GM21619 (cell line): ENCODE measurements around the gene TMEM234.
"Not testable (repeated sequence)": the region's sequence is repeated elsewhere in the genome, so short reads cannot be mapped to it uniquely, and the experiment has no call there.

ENCODE experiments used
- ATAC-seq: cut with Tn5 transposase; IDR thresholded peaks from one replicate; pipeline ENCODE4 v1.9.1; 2021; ENCODE audit not compliant: unreplicated experiment

The TMEM234 gene

DNA sequence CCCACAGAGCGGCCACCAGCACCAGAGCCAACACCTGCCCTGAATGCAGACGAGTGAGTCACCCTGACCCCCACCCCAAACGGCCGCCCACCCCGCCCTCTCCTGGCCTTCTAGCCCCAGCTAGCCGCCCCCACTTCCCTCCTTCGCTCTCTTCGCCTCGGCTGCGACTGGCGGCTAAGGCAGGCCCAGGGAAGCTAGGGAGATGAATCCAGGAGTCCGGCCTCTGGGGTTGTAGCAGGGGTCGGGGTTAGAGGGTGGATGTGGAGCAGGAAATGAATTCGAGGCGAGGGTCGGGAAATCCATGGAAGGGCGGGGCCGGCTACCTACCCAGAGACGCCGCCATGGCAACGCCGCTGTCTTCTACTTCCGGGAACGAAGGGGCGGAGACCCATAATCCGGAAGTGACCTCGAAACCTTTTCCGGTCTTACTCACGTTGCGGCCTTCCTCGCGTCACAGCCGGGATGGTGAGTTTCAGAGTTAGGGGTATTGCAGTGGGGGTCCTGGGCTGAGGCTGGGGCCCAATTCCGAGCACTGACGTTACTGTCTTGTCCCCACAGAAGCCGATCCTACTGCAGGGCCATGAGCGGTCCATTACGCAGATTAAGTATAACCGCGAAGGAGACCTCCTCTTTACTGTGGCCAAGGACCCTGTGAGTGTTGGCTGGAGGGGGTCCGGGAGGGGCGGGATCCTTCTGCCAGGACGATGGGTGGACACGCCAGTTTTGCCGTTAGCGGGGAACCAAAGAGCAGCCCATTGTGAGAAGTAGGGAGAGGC is at the start of gene TMEM234, which contains the start of gene EIF3I:
TSS of gene TMEM234 (minus strand) at position 374 of the 776 bp plus-strand sequence. CDS start at position 343, 31 bp downstream.
TSS of gene EIF3I (plus strand) at position 428 of the 776 bp plus-strand sequence. CDS start at position 463, 35 bp downstream.
- peak; percentile 97 for ATAC-seq

DNA sequence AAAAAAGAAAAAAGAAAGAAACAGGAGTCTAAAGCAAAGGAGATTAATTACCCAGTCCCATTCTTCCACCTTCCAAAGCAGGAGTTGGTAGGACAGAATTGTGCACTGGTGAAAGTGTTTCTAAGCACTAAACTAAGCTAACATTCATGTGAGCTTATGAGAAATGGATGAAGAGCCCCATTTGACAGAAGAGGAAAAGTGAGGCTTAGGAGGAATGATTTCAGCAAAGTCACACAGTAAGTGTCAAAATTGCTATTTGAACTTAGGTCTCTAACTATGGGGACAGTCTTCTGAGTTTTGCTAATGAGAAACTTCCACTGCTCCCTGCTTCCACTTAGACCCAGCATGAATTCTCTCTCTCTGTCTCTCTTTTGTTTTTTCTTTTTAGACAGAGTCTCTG is 47.6 kb upstream of the TMEM234 start:
- no peak for ATAC-seq

DNA sequence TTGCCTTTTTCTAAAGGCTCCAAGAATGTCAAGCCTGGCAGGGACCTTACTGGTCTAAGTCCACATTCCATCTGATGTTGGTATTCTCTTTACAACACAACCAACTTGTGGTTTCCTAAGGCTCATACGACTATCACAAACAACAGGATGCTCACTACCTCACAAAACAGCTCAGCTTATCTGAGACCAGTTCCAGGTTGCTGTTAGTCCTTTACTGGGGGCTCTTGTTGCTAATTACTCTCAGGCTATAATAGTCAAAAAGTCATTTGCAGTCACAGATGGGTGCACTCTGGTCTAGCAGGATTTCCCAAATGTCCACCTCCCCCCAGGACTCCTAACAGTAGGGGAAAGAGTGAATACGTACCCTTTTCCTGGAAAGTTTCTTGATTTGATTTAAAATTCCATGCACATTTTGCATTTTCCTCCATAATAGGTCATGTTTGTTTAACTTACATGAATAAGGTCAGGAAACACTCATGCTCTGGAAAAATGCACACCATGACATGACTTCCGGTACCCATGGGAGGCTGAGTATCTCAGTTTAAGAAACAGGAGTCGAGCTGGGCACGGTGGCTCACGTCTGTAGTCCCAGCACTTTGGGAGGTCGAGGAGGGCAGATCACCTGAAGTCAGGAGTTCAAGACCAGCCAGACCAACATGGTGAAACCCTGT is 44.9 kb upstream of the TMEM234 start:
- no peak for ATAC-seq

DNA sequence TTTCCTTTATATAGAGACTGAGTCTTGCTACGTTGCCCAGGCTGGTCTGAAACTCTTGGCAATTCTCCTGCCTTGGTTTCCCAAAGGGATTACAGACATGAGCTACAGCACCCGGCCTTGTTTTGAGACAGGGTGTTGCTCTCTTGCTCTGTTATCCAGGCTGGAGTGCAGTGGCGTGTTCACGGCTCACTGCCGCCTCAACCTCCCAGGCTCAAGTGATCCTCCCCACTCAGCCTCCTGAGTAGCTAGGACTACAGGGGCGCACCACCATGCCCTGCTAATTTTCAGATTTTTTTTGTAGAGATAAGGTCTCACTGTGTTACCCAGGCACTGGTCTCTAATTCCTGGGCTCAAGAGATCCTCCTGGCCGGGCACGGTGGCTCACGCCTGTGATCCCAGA is 43.7 kb upstream of the TMEM234 start:
- ATAC-seq: no peak

DNA sequence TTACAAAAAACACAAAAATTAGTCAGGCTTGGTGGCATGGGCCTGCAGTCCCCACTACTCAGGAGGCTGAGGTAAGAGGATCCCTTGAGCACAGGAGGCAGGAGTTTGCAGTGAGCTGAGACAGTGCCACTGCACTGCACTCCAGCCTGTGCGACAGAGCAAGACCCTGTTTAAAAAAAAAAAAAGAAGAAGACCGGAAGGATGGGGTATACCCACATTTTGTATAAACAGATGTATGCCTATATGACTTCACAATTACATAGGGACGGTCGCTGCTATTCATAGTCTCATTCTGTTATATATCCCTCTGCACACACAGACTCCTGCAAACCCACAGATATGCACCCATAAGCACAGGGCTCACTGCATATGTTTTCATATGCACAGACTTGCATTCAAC is 41.6 kb upstream of the TMEM234 start:
- ATAC-seq: peak; percentile 50

DNA sequence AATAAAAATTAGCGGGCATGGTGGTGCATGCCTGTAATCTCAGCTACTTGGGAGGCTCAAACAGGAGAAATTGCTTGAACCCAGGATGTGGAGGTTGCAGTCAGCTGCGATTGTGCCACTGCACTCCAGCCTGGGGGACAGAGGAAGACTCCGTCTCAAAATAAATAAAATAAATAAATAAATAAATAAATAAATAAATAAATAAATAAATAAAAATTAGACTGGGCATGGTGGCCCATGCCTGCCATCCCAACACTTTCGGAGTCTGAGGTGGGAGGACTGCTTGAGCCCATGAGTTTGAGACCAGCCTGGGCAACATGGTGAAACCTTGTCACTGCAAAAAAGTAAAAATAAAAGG is 41.1 kb upstream of the TMEM234 start:
- not testable (repeated sequence) for ATAC-seq

DNA sequence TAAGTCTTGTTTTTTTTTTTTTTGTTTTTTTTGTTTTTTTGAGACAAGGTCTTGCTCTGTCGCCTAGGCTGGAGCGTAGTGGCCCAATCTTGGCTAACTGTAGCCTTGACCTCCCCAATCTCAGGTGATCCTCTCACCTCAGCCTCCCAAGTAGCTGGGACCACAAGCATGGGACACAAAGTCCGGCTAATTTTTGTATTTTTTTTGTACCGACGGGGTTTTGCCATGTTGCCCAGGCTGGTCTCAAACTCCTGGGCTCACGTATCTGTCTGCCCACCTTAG is 35.0 kb upstream of the TMEM234 start:
- ATAC-seq: no peak

DNA sequence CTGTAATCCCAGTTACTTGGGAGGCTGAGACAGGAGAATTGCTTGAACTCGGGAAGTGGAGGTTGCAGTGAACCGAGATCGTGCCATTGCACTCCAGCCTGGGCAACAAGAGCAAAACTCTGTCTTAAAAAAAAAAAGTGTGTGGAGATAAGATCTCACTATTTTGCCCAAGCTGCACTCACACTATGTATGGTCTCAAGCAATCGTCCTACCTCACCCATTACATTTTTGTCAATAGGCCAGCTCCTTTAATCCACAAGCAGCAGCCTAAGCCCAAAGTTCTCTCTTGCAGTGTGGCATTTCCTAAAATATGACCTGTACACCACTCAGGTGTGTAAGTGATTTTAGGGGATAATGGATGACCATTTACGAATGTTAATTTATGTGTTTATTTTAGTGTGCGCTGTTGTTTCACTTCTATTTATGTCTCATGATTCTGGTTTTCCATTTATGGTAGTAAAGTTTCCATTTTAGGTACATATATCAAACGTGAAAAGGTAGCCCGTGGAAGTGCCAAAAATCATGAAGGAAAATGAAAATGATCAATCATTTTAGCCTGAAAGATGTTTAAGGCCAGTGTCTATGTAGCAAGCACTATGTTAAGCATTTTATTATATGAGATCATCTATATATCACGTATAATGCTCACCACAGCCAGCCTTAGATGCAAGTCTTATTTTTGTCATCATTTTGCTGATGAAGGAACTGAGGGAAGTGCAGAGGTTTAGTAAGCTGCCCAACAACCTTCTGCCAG is 34.5 kb upstream of the TMEM234 start:
- no peak for ATAC-seq

DNA sequence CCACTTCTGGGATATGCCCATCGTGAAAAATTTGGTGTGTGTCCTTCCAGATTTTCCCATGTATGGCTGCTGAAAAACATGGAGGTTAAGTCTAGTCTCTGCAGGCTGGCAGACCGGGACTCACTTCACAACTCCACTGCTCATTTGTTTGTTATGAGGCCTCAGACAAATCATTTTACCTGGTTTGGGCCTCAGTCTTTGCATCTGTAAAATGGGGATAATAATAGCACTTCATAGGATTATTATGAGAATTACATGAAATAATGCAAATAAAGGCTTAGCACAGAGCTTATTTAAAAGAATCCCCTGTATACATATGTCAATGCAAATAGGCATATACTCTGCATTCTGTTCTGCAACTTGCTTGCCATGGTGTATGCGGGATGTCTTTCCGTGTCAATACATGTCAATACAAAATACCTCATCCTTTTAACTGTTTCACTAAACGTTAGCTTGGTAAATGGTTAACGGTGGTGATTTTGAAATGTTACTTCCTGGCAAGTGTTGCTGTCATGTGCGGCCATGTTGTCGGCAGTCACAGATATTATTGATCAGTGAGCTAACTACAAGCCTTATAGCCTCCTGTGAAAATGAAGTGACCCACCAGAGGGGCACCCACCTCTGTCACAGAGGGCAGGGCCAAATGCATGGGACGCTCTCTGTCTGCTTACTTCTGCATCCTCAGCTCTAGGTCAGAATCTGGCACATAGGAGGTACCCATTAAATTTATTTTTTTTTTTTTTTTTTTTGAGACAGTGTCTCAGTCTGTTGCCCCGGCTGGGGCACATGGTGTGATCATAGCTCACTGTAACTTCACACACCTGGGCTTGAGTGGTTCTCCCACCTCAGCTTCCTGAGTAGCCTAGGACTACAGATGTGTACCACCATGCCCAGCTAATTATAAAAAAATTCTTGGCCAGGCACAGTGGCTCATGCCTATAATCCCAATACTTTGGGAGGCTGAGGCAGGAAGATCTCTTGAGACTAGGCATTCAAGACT is 33.2 kb upstream of the TMEM234 start:
- no peak for ATAC-seq

DNA sequence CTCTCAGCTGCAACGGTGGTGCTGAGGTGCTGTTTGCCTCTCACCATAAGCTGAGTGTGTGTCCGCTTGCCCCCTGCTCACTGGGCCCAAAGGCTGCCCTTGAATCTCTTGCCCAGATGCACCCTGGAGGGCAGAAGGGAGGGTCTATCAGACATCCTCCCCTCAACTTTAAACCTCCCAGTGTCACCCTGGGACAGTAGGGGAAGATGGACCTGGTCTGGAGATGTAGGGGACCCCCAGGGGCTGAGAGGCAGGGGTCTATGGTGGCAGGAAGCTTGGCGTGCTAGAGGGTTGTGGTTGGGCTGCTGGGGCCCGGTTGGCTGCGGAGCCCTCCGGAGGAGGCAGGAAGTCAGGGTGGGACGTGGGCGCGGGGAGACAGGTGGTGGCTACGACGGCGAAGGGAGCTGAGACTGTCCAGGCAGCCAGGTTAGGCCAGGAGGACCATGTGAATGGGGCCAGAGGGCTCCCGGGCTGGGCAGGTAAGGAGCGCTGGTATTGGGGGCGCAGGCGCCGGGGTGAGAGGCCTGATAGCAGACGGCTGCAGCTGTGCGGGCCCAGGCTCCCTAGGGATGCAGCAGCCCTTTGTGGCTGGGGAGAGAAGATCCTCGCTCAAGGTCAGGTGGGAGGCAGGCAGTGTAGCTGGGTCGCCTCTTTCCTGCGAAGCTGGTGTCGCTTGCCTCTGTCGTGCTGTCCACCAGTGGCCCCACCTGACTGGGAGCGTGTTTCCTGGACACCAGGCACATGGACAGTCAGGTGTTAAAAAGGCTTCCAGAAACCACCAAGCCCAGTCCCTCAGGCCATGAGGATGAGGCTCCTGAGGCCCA is 29.0 kb upstream of the TMEM234 start, which contains the start of gene LCK:
TSS of gene LCK (plus strand) at position 373 of the 824 bp plus-strand sequence. CDS start 23,065 bp downstream, outside the sequence.
- peak; percentile 26 for ATAC-seq

DNA sequence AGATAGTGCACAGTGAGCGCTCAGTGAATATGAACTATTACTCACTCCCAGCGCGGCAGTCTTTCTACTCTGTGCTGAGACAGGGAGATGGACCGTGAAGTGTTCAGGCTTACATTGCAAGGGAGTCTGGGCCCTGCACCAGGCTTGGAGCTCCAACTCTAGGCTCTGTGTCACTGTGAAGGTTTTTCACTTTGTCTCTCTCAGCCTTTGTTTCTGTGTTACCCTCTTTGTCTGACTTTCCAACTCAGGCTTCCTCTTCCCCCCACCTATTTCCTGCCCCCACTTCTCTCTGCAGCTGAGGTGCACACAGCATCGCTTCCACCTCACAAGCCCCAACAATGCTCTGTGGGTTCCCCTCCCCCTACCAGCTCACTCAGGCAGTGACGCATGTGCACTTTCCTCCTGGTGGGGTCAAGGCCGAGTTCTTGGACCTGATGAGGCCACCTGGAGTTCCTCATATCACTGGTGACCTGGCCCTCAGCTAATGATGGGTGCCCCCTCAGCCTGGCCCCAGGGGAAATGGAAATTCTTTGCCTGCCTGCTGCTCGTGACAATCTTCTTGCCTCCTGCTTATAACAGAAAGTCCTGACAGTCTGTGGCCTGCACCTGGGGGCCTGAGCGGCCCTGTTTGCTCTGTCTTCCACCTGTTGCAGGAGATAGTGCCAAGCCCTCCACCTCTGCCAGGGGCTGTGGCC is 27.8 kb upstream of the TMEM234 start:
- ATAC-seq: peak; percentile 44

DNA sequence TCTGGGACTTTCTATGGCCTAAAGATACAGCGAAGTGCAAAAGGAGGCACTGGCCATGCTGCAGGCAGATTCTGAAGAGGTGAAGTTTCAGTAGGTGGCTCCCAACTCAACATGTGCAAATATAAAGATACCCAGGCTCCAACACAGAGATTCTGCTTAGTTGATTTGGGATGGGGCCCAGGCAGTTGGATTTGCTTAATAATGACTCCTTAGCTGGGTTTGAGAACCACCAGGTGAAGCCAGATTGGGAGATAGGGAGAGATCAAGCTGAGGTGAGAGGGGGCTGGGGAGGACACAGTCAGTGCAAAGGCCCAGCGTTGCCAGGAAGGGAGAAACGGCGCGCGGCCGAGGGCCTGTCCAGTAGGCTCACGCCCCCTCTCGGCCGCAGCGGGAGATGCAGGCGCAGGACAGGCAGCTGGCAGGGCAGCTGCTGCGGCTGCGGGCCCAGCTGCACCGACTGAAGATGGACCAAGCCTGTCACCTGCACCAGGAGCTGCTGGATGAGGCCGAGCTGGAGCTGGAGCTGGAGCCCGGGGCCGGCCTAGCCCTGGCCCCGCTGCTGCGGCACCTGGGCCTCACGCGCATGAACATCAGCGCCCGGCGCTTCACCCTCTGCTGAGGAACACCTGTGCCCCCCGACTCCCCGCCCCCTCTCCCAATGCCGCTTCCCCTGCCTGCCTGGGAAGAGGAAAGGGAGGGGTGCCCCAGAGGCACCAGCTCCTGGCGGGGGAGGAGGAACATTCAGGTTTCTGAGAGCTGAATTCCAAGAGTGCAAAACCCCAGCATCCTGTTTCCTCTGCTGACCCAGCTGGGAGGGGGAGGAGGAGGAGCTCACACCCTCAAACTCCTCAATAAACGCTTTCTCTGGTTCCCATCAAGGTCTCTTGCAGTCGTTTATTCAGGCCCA is 26.1 kb upstream of the TMEM234 start:
- ATAC-seq: no peak

DNA sequence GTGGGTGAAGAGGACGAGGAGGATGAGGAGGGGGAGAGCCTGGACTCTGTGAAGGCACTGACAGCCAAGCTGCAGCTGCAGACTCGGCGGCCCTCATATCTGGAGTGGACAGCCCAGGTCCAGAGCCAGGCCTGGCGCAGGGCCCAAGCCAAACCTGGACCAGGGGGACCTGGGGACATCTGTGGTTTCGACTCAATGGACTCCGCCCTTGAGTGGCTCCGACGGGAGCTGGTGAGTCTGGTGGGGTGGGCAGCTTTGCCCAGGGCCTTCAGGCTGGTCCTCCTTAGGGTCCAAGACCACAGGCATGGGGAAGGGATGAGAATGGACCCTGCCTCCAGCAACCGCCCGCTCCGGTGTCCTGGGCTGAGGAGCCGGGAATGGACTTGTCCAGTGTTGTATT is 25.3 kb upstream of the TMEM234 start:
- ATAC-seq: no peak

DNA sequence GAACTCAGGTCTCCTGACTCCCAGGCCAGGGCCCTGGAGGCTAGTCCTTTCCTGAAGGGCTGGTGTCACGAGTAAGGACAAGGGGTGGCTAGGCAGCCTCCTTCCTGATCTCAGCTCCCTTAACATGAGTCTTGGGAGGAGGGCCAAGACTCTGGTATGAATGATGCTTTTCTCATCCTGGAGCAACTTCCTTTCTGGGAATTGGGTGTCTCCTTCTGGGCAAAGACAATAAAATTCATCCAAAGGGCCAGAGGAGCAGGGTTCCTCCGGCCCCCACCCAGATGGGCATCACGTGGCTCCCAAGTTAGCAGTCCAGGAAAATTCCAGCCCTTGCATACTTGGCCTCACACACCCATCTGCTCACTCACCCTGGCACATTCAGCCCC is 24.7 kb upstream of the TMEM234 start, which contains the start of gene FAM167B:
TSS of gene FAM167B (plus strand) at position 335 of the 386 bp plus-strand sequence. CDS start 200 bp downstream, outside the sequence.
- ATAC-seq: no peak

DNA sequence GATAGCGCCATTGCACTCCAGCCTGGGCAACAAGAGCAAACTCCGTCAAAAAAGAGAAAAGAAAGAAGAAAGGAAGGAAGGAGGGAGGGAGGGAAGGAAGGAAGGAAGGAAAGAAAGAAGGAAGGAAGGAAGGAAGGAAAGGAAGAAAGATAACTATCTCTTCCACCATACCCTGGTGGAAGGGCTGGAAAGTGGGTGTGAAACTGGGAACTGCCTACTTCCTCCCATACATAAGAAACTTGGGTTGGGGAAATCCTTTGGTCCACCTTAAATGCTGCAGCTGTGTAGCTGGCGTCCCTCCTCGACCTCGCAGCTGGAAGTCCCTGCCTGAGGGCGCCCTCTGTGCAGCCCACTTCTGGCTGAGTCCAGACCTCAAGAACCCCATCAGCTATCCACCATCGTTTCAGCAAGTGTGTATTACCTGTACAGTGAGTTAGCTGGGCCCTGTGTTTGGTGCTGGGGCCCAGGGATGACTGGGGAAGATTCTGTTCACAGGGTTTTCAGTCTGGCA is 20.2 kb upstream of the TMEM234 start:
- ATAC-seq: no peak

DNA sequence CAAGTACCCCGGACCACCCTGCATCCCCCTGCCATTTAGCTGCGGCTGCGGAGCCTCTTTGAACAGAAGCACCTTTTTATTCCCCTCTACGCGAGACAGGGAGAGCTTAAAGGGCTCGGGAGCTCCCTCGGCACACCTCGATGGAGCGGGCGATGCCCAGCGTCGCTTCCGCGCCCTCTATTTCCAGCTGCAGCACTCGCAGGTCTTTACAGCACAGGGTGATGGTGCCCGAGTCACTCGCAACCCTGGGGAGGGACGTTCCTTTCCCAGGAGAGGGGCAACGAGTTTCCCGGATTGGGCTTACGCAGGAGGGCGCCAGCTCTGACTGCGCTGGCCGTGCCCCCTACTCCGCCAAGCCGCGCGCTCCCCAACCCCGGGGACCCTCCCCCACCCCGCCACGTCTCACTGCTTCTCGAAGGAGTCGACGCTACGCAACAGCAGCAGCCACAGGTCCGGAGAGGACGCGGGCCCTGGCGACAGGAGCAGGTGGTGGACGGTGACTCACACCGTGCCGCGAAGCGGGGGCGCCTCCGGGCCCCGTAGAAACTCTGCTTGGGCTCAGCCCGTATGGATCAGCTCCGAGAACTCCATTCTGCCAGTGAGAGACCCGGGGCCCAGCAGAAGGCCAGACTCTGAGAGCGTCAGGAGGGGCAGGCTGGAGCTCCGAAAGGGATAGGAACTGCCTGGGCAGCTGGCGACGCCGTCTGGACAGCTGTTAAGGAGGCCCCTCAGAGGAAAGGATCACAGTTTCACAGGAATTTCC is 19.0 kb upstream of the TMEM234 start:
- peak; percentile 45 for ATAC-seq
